ENCODE data around the gene PLOD2.

- TF ChIP-seq POLR2A (IDR thresholded peaks at IDR 0.05; ENCODE audit: low read length) (no peak), GATA1 (IDR thresholded peaks at IDR 0.05; ENCODE audit: low read depth, low read length) (no peak)
These were observed 26.5 kb upstream of the PLOD2 start for GRCh38 chr3:146187334-146187950.

Measured in erythroblast (primary cell).